DMS79 treated with DMSO at 0.1 percent for 48 hours (cell line): ENCODE data around the gene MT1G.

Experiments
- DNase-seq: peaks from one replicate; lab custom pipeline; 2025; lab: John Stamatoyannopoulos, UW

Gene MT1G

GRCh38 chr16:56667581-56668571, at the start of gene MT1G:
MT1G (minus strand) TSS chr16:56668065; CDS start chr16:56667993, 72 bp downstream.
- peak; percentile 3 for DNase-seq

- DNase-seq, result peak; percentile 2
Measured at GRCh38 chr16:56717532-56717931, 49.7 kb upstream of the MT1G start.

GRCh38 chr16:56716761-56717160, 48.9 kb upstream of the MT1G start:
- DNase-seq, result peak; percentile 43

- DNase-seq, result no peak
Measured at GRCh38 chr16:56715126-56715525, 47.3 kb upstream of the MT1G start.

- DNase-seq, result no peak
Measured at GRCh38 chr16:56713794-56714193, 45.9 kb upstream of the MT1G start.

GRCh38 chr16:56711862-56712261, 44.0 kb upstream of the MT1G start:
- DNase-seq, result no peak

- no peak for DNase-seq
Measured at GRCh38 chr16:56710181-56710737, 42.4 kb upstream of the MT1G start.

GRCh38 chr16:56709443-56710040, 41.7 kb upstream of the MT1G start:
- DNase-seq, result no peak

GRCh38 chr16:56708525-56709442, 40.9 kb upstream of the MT1G start:
- DNase-seq, result no peak

- no peak for DNase-seq
Measured at GRCh38 chr16:56702836-56703235, 35.0 kb upstream of the MT1G start.

GRCh38 chr16:56701534-56701933, 33.7 kb upstream of the MT1G start:
- DNase-seq, result no peak

- DNase-seq, result no peak
Measured at GRCh38 chr16:56700631-56701030, 32.8 kb upstream of the MT1G start.

- no peak for DNase-seq
Measured at GRCh38 chr16:56700195-56700594, 32.3 kb upstream of the MT1G start.

GRCh38 chr16:56697456-56698155, 29.7 kb upstream of the MT1G start:
- no peak for DNase-seq

GRCh38 chr16:56695246-56695645, 27.4 kb upstream of the MT1G start:
- DNase-seq, result no peak

- DNase-seq, result peak; percentile 66
Measured at GRCh38 chr16:56691885-56692284, 24.0 kb upstream of the MT1G start.

- DNase-seq, result no peak
Measured at GRCh38 chr16:56690420-56691122, 22.7 kb upstream of the MT1G start.

GRCh38 chr16:56689171-56689570, 21.3 kb upstream of the MT1G start:
- no peak for DNase-seq

GRCh38 chr16:56688762-56689161, 20.9 kb upstream of the MT1G start:
- no peak for DNase-seq

GRCh38 chr16:56686758-56687157, 18.9 kb upstream of the MT1G start:
- DNase-seq, result no peak
